Erythroblast (primary cell): ENCODE results near the gene MRRF.

Experiments
- GATA1 ChIP-seq: IDR thresholded peaks from 2 replicates; pipeline ENCODE4 v1.6.1; 2011; ENCODE audit warnings: low read depth, mild to moderate bottlenecking, control low read depth, low read length, moderate library complexity
- POLR2A ChIP-seq: IDR thresholded peaks from 2 replicates; pipeline ENCODE4 v1.6.1; 2011; ENCODE audit warnings: mild to moderate bottlenecking, low read length

DNA sequence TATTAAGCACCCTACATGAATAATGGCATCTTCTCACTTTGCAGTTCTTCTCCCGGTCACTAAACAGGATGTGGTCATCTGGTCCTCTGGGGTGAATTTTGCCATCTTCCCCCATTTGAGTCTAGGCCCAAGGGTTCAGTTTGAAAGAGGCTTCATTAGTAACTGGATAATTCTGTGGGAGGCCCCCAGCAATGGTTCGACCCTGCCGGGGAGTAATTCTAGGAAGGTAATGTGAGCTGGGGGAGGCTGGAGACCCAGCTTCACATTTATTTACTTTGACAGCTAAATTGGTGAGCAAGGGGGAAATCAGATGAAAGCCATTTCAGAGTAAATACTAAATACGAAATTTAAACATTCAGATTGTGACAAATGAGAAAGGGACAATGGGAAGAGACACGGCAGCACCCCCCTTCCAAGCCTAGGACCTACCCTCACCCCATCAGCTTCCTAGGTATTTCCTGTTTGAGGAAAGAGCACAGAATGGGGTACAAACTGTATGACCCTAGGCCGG is 31.8 kb upstream of the MRRF start:
- TF ChIP-seq POLR2A: no peak
- TF ChIP-seq GATA1: no peak
